Fibroblast of pulmonary artery (primary cell): ENCODE data around the gene THTPA.

Source experiments
- DNase-seq: peaks from one replicate; pipeline ENCODE4 v3.0.0-alpha.2; 2010; ENCODE audit warnings: low read depth
- H3K4me3 ChIP-seq: replicated peaks from 2 replicates; pipeline ENCODE4 v1.5.1; 2011; ENCODE audit warnings: low read depth, mild to moderate bottlenecking, control low read depth, low read length, moderate library complexity
- TF ChIP-seq, protein P1 (sequence below): IDR thresholded peaks from 2 replicates; pipeline ENCODE4 v1.5.1; 2011; ENCODE audit warnings: mild to moderate bottlenecking, control low read depth, low read length, inconsistent platforms; ENCODE audit errors: missing control alignments

Gene THTPA

DNA sequence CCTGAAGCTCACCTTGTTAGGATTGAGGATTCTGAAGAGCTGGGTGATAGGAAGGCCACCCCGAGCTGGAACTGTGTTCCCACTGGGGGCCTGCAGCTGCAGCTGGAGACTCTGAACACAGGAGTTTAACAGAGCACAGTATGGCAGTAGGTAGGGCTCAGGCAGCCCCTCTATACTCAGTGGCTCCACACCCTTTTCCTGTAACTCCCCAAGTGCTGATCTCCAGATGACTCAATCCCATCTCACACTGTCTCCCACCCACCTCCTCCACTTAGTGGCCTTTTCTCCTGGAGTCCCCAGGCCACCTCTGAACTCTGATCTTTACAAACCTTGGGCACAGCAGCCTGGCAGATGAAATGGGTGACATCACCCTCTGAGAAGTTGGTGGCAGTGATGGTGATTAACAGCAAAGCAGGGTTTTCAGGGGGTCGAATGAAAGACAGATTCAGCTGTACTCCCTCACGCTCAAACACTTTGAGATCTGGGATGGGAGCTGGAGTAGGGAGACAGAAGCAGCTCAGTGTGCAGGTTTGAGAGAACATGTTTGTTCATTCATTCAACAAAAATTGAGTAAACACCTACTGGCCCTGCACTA is 4.0 kb downstream of the THTPA start:
- TF ChIP-seq, protein P1, sequence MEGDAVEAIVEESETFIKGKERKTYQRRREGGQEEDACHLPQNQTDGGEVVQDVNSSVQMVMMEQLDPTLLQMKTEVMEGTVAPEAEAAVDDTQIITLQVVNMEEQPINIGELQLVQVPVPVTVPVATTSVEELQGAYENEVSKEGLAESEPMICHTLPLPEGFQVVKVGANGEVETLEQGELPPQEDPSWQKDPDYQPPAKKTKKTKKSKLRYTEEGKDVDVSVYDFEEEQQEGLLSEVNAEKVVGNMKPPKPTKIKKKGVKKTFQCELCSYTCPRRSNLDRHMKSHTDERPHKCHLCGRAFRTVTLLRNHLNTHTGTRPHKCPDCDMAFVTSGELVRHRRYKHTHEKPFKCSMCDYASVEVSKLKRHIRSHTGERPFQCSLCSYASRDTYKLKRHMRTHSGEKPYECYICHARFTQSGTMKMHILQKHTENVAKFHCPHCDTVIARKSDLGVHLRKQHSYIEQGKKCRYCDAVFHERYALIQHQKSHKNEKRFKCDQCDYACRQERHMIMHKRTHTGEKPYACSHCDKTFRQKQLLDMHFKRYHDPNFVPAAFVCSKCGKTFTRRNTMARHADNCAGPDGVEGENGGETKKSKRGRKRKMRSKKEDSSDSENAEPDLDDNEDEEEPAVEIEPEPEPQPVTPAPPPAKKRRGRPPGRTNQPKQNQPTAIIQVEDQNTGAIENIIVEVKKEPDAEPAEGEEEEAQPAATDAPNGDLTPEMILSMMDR: no peak
- no peak overlapping the region for H3K4me3 ChIP-seq
- no peak for DNase-seq

GRCh38 chr14:23561259-23561658 is 5.2 kb downstream of the THTPA start:
- no peak overlapping the region for H3K4me3 ChIP-seq
- TF ChIP-seq, protein P1: no peak
- DNase-seq: no peak

- DNase-seq: peak; percentile 56
- H3K4me3 ChIP-seq: no peak overlapping the region
- TF ChIP-seq, protein P1: no peak
These were observed 6.1 kb downstream of the THTPA start for GRCh38 chr14:23561873-23562821.

DNA sequence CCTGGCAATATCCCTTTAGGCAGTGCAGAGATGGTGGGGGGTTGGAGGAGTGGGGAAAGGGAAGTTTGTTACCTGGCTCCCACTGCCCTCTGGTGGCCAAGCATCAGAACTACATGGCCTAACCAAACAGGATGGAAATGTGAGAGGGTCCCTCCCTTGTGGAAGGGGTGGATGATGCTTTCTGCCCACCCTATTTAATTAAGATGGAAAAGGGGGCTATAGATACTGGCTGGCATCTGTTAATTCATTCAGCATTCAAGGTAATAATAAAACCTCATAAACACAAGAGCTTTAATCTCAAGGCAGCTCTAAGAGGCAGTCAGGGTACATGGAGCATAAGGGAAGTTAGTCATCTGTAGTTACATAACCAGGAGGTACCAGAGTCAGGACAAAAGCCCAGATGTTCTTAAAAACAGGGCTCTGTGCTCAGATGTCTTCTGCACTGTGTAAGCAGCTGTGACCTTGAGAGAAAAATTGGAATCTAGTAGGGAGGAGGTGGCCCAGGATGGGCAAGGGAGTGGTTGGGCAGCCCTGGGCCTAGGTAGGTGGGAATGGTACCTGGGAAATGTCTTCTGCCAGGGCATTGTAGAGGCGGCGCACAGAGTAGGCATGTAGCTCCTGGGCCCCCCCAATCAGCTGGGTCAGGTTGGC is 6.9 kb downstream of the THTPA start:
- DNase-seq: peak; percentile 64
- TF ChIP-seq, protein P1: peak; percentile 95

GRCh38 chr14:23563473-23564180 is 7.6 kb downstream of the THTPA start:
- TF ChIP-seq, protein P1: no peak
- no peak overlapping the region for H3K4me3 ChIP-seq
- no peak for DNase-seq

More for the DNA sequence above, 6.9 kb downstream of the THTPA start:
- no peak overlapping the region for H3K4me3 ChIP-seq

DNA sequence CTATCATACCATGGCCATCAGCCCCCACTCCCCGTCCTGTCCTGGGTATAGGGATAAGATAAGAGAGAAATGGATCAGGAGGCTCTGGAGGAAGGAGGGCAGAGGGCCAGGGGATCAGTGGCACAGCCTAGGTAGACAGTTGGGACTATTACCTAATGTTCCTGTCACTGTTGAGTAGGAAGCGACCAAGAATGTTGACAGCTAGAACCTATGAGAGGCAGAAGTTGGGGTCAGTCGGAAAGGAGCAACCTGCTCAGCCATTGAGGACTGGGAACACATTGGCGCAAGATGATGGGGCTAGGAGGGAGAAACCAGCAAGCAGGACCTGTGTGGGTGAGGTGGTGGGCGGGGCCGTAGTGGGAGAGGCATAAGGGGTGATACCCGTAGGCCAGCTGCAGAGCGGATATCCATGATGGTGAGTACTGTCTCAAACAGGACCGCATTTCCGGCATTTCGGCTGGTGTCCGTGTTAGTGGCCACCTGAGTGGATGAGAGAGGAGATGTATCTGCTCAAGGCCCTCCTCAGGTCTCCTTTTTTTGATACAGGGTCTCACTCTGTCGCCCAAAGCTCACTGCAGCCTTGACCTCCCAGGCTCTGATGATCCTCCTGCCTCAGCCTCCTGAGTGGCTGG is 8.2 kb downstream of the THTPA start:
- H3K4me3 ChIP-seq: no peak overlapping the region
- no peak for DNase-seq
- TF ChIP-seq, protein P1: no peak
